ENCODE data around the gene PAK3. TPM values are rescaled to one million over a fixed set of nuclear protein-coding genes. Genes with fewer than 3 reads are reported as not detected.

PAK3 gene
- polyA plus RNA-seq, 2 donors = 0.04 to 0.06 TPM

DNA sequence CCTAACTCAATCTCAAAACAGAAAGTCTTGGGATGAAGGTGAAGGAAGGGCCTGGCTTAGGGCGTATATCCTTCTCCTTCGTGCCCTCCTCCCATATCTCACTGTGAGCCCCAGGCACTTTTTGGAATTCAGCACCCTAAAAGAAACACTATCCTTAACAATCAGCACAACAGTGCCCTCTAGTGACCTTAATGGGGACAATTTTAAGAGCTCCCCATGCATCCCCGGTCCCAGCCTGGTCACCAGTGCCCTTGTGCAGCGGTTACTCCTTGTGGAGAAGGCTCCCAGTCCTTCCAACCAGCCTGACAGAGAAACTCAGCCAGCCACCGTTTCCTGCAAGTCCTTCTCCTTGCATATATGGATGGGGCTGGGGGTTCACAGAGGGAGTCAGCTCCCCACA, 4.2 kb downstream of the PAK3 start:
- Histone ChIP-seq H3K4me1 (ENCODE audit: control insufficient read depth in 2 of 2, insufficient read depth in 2 of 2, low read length in 1 of 2) (no peaks in the 10 kb centered on the region), H3K9me3 (ENCODE audit: control insufficient read depth in 2 of 2, insufficient read depth in 1 of 2, low read depth in 1 of 2, low read length in 1 of 2) (no peaks in the 10 kb centered on the region), H3K27ac (ENCODE audit: low read depth in 2 of 2, low read length in 1 of 2) (no peak overlapping the region), H3K27me3 (ENCODE audit: control insufficient read depth in 1 of 2, insufficient read depth in 2 of 2, low read length in 2 of 2) (no peaks in the 10 kb centered on the region), H3K36me3 (ENCODE audit: control insufficient read depth in 2 of 2, insufficient read depth in 2 of 2, low read length in 1 of 2) (no peaks in the 10 kb centered on the region), H3K4me3 (ENCODE audit: low read depth in 1 of 2, low read length in 2 of 2) (no peak overlapping the region)
- 24 to 25% methylated on average over 5 of the region's 5 CpGs for WGBS, 2 donors

DNA sequence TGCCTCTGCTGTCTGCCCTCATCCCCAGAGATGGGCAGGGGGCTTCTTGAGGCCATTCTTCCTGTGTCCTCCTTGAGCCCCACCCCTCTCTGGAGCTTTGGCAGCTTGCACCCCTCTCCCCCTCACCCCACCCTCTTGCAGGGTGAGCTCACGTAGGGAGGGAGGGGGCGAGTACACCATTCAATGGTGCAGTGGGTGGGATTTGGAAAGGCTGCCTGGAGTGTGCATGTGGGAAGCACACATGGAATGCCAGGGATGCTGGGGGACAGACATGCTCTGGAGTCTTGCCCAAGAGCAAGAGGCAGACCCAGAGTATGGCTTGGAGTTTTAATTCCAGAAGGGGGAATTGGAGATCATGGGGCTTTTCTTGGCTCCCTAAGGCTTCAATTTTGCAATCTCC, 5.6 kb downstream of the PAK3 start:
- Histone ChIP-seq H3K4me3 (ENCODE audit: low read depth in 1 of 2, low read length in 2 of 2) (no peak overlapping the region), H3K4me1 (ENCODE audit: control insufficient read depth in 2 of 2, insufficient read depth in 2 of 2, low read length in 1 of 2) (no peaks in the 10 kb centered on the region), H3K27me3 (ENCODE audit: control insufficient read depth in 1 of 2, insufficient read depth in 2 of 2, low read length in 2 of 2) (peaks cover 0 to 5% of the 10 kb centered on the region in 2 donors), H3K27ac (ENCODE audit: low read depth in 2 of 2, low read length in 1 of 2) (no peak overlapping the region), H3K9me3 (ENCODE audit: control insufficient read depth in 2 of 2, insufficient read depth in 1 of 2, low read depth in 1 of 2, low read length in 1 of 2) (no peaks in the 10 kb centered on the region), H3K36me3 (ENCODE audit: control insufficient read depth in 2 of 2, insufficient read depth in 2 of 2, low read length in 1 of 2) (no peaks in the 10 kb centered on the region)
- WGBS, 2 donors = 33 to 54% methylated on average over 2 of the region's 2 CpGs

DNA sequence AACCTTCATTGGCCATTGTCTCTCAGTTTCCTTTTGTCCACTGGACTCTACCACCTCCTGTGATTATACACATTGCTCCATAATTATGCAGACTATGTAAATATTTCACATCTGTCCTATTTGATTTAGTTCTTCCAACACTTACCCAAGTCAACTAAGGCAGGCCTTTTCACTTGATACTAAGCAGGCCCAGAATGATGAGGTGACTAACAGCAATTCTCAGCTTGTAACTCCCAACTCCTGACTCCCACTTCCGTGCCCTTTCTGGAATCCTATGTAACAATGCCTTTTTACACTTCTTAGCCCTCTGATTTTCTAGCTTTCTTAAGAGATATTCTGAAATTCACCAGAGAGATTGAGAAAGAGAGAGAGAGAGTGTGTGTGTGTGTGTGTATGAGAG, 6.6 kb downstream of the PAK3 start:
- no peaks in the 10 kb centered on the region for H3K4me1 ChIP-seq (ENCODE audit: control insufficient read depth in 2 of 2, insufficient read depth in 2 of 2, low read length in 1 of 2)
- no peaks in the 10 kb centered on the region for H3K36me3 ChIP-seq (ENCODE audit: control insufficient read depth in 2 of 2, insufficient read depth in 2 of 2, low read length in 1 of 2)
- WGBS, 2 donors = 60 to 81% methylated on average over 1 of the region's 1 CpG
- peaks cover 0 to 7% of the 10 kb centered on the region in 2 donors for H3K27me3 ChIP-seq (ENCODE audit: control insufficient read depth in 1 of 2, insufficient read depth in 2 of 2, low read length in 2 of 2)
- no peak overlapping the region for H3K27ac ChIP-seq (ENCODE audit: low read depth in 2 of 2, low read length in 1 of 2)
- no peak overlapping the region for H3K4me3 ChIP-seq (ENCODE audit: low read depth in 1 of 2, low read length in 2 of 2)
- no peaks in the 10 kb centered on the region for H3K9me3 ChIP-seq (ENCODE audit: control insufficient read depth in 2 of 2, insufficient read depth in 1 of 2, low read depth in 1 of 2, low read length in 1 of 2)

DNA sequence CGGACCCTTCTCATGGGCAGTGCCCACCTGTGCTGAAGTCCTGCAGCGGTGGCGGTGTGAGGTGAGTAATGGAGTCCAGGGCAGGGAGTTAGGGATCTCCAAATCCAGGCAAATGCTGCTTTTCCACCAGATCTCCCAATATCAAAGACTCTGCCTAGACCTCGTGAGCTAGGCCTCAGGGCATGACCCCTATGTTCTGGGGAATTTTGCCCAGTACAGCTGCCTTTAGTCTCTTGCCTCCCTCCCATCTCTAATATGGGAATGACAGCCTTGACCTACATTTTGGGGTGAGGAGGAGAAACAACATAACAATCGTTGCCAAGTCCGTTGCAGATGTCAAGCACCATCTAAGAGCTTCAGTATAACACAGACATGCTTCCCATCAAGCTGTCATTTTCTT, 7.3 kb downstream of the PAK3 start:
- no peaks in the 10 kb centered on the region for H3K4me1 ChIP-seq (ENCODE audit: control insufficient read depth in 2 of 2, insufficient read depth in 2 of 2, low read length in 1 of 2)
- no peaks in the 10 kb centered on the region for H3K9me3 ChIP-seq (ENCODE audit: control insufficient read depth in 2 of 2, insufficient read depth in 1 of 2, low read depth in 1 of 2, low read length in 1 of 2)
- H3K27ac ChIP-seq (ENCODE audit: low read depth in 2 of 2, low read length in 1 of 2) = no peak overlapping the region
- H3K27me3 ChIP-seq (ENCODE audit: control insufficient read depth in 1 of 2, insufficient read depth in 2 of 2, low read length in 2 of 2) = peaks cover 0 to 7% of the 10 kb centered on the region in 2 donors
- H3K36me3 ChIP-seq (ENCODE audit: control insufficient read depth in 2 of 2, insufficient read depth in 2 of 2, low read length in 1 of 2) = no peaks in the 10 kb centered on the region
- 74 to 86% methylated on average over 6 of the region's 6 CpGs for WGBS, 2 donors
- H3K4me3 ChIP-seq (ENCODE audit: low read depth in 1 of 2, low read length in 2 of 2) = no peak overlapping the region

DNA sequence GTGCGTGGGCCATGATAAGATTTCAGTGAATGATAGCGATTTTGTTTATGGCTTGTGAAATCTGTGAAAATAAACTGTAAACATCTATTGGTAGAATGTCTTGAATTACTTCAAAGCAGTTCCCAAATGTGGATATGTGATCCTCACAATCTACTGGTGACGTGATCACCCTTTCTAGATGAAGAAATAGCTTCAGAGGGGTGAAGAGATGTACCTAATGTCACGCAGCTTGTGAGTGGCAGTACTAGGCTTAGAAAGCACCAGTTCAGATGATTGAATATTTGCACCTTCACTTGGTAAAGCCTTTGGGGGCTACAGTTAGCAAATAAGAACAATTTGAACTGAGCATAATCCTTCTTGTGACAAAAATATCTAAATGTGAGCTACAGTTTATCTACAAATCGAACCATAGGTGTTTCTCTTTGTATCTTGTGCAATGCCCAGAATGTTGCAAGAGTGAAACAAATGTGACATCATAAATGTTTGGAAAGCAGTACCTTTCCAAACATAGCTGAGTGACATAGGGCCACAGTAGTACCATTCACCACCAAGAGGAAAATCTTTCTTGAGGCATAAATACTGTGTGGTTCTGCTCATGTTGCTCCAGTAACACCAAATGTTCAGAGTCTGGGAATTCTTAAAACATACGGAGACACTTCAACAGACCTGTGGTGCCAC, 14.2 kb downstream of the PAK3 start:
- 80 to 89% methylated on average over 6 of the region's 6 CpGs for WGBS, 2 donors
- Histone ChIP-seq H3K4me3 (ENCODE audit: low read depth in 1 of 2, low read length in 2 of 2) (no peak overlapping the region), H3K4me1 (ENCODE audit: control insufficient read depth in 2 of 2, insufficient read depth in 2 of 2, low read length in 1 of 2) (no peaks in the 10 kb centered on the region), H3K9me3 (ENCODE audit: control insufficient read depth in 2 of 2, insufficient read depth in 1 of 2, low read depth in 1 of 2, low read length in 1 of 2) (no peaks in the 10 kb centered on the region), H3K36me3 (ENCODE audit: control insufficient read depth in 2 of 2, insufficient read depth in 2 of 2, low read length in 1 of 2) (no peaks in the 10 kb centered on the region), H3K27me3 (ENCODE audit: control insufficient read depth in 1 of 2, insufficient read depth in 2 of 2, low read length in 2 of 2) (peaks cover 0 to 11% of the 10 kb centered on the region in 2 donors), H3K27ac (ENCODE audit: low read depth in 2 of 2, low read length in 1 of 2) (no peak overlapping the region)

DNA sequence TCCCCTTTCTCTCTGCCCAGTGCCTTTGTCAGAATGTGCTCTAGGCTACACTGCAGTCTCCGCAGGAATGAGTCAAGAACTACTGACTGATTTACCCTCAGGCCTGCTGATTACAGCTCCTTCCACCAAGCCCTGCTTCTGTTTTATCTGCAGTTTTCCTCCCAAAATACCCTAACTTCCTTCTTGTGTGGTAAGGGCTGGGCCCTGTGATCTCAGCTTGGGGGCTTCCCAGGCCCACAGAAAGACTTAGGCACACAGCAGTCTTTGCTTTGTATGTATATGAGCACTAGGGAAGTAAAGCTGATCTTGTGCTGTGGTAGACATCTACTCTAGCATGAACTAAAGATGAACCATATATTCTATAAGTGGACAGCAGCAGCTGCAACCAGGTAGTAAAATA, 18.8 kb downstream of the PAK3 start:
- Histone ChIP-seq H3K4me1 (ENCODE audit: control insufficient read depth in 2 of 2, insufficient read depth in 2 of 2, low read length in 1 of 2) (no peaks in the 10 kb centered on the region), H3K9me3 (ENCODE audit: control insufficient read depth in 2 of 2, insufficient read depth in 1 of 2, low read depth in 1 of 2, low read length in 1 of 2) (no peaks in the 10 kb centered on the region), H3K4me3 (ENCODE audit: low read depth in 1 of 2, low read length in 2 of 2) (no peak overlapping the region), H3K27me3 (ENCODE audit: control insufficient read depth in 1 of 2, insufficient read depth in 2 of 2, low read length in 2 of 2) (peaks cover 0 to 3% of the 10 kb centered on the region in 2 donors), H3K36me3 (ENCODE audit: control insufficient read depth in 2 of 2, insufficient read depth in 2 of 2, low read length in 1 of 2) (no peaks in the 10 kb centered on the region), H3K27ac (ENCODE audit: low read depth in 2 of 2, low read length in 1 of 2) (no peak overlapping the region)
- WGBS, 2 donors = 60 to 86% methylated on average over 1 of the region's 1 CpG

DNA sequence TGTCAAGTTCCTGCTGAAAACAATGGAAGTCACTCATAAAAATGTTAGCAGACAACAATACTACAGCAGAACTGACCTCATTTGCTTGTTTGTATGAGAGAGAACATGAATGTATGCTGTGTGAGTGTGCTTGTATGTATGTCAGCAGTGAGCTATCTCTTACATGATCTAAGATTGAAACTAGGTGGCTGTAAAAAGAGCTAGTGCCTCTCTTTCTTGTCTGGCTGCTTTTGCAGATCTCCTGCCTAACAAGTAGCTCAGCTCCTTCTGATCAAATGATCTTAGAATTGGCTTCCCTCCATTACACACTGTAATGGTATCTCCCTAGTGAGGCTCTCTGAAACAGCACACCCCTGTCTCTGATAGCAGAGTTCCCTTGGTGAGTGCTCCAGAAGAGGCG, 20.7 kb downstream of the PAK3 start:
- no peak overlapping the region for H3K4me3 ChIP-seq (ENCODE audit: low read depth in 1 of 2, low read length in 2 of 2)
- H3K27ac ChIP-seq (ENCODE audit: low read depth in 2 of 2, low read length in 1 of 2) = no peak overlapping the region
- peaks cover 0 to 3% of the 10 kb centered on the region in 2 donors for H3K27me3 ChIP-seq (ENCODE audit: control insufficient read depth in 1 of 2, insufficient read depth in 2 of 2, low read length in 2 of 2)
- H3K36me3 ChIP-seq (ENCODE audit: control insufficient read depth in 2 of 2, insufficient read depth in 2 of 2, low read length in 1 of 2) = no peaks in the 10 kb centered on the region
- H3K9me3 ChIP-seq (ENCODE audit: control insufficient read depth in 2 of 2, insufficient read depth in 1 of 2, low read depth in 1 of 2, low read length in 1 of 2) = no peaks in the 10 kb centered on the region
- no peaks in the 10 kb centered on the region for H3K4me1 ChIP-seq (ENCODE audit: control insufficient read depth in 2 of 2, insufficient read depth in 2 of 2, low read length in 1 of 2)
- WGBS, 2 donors = 66 to 96% methylated on average over 1 of the region's 1 CpG

DNA sequence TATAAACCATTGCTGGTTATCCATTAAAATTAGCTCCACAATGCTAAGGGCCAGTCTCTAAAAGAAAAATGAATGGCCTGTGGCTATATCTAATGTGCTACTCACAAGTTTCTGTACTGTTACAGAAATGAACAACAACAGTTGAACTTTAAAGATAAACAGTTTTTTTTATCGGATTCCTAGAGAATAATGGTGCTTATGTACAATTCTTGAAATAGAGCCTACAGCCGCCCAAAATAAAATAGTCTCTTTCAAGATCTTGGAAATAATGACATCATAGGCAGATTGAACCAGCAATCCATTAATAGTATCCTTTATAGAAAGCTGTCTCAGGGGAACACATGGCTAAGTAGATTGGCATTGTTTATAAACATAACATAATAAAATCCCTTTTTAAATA, 23.4 kb downstream of the PAK3 start:
- Histone ChIP-seq H3K36me3 (ENCODE audit: control insufficient read depth in 2 of 2, insufficient read depth in 2 of 2, low read length in 1 of 2) (no peaks in the 10 kb centered on the region), H3K9me3 (ENCODE audit: control insufficient read depth in 2 of 2, insufficient read depth in 1 of 2, low read depth in 1 of 2, low read length in 1 of 2) (no peaks in the 10 kb centered on the region), H3K4me3 (ENCODE audit: low read depth in 1 of 2, low read length in 2 of 2) (no peak overlapping the region), H3K27ac (ENCODE audit: low read depth in 2 of 2, low read length in 1 of 2) (no peak overlapping the region), H3K4me1 (ENCODE audit: control insufficient read depth in 2 of 2, insufficient read depth in 2 of 2, low read length in 1 of 2) (no peaks in the 10 kb centered on the region), H3K27me3 (ENCODE audit: control insufficient read depth in 1 of 2, insufficient read depth in 2 of 2, low read length in 2 of 2) (peaks cover 0 to 3% of the 10 kb centered on the region in 2 donors)
- 56 to 66% methylated on average over 2 of the region's 2 CpGs for WGBS, 2 donors

DNA sequence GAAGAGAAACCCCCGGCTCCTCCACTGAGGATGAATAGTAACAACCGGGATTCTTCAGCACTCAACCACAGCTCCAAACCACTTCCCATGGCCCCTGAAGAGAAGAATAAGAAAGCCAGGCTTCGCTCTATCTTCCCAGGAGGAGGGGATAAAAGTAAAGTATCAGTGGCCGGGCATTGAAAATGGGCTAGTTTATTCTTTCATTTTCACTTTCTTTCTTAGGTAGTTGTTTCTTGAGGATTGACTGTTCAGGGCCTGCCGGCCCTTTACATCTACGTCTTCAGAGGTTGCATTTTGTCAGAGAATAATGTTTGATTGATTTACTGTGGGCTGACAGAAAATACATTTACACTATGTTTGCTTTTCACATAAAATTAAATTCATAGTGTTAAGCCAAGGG, 27.1 kb downstream of the PAK3 start:
- no peak overlapping the region for H3K27ac ChIP-seq (ENCODE audit: low read depth in 2 of 2, low read length in 1 of 2)
- H3K27me3 ChIP-seq (ENCODE audit: control insufficient read depth in 1 of 2, insufficient read depth in 2 of 2, low read length in 2 of 2) = peaks cover 0 to 3% of the 10 kb centered on the region in 2 donors
- WGBS, 2 donors = 67 to 73% methylated on average over 6 of the region's 6 CpGs
- H3K36me3 ChIP-seq (ENCODE audit: control insufficient read depth in 2 of 2, insufficient read depth in 2 of 2, low read length in 1 of 2) = no peaks in the 10 kb centered on the region
- H3K4me1 ChIP-seq (ENCODE audit: control insufficient read depth in 2 of 2, insufficient read depth in 2 of 2, low read length in 1 of 2) = no peaks in the 10 kb centered on the region
- H3K4me3 ChIP-seq (ENCODE audit: low read depth in 1 of 2, low read length in 2 of 2) = no peak overlapping the region
- no peaks in the 10 kb centered on the region for H3K9me3 ChIP-seq (ENCODE audit: control insufficient read depth in 2 of 2, insufficient read depth in 1 of 2, low read depth in 1 of 2, low read length in 1 of 2)

DNA sequence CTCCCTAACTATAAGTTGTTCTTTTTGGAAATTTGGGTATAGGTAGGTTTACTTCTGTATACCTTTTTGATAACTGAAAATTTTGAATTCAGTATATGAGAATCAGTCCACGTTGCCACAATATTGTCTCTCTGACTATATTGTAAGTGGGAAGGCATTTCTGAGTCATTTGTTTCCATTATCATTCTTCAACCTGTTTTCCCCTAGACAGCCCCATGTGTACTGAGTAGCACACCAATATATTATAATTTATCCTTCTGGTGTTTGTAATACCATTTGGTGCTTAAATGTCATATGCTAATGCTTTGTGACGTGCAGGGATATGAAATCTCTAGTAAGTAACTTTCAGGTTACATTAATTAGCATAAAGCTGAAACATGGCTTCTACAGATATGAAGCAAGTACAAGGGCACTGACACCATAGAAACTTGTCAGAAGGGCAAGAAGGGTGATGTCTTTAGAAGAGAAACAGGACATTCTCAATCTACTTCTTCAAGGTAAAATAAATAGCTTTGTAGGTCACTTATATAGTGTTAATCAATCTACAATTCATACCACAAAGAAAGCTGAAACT, 27.7 kb downstream of the PAK3 start:
- Histone ChIP-seq H3K27me3 (ENCODE audit: control insufficient read depth in 1 of 2, insufficient read depth in 2 of 2, low read length in 2 of 2) (peaks cover 0 to 3% of the 10 kb centered on the region in 2 donors), H3K9me3 (ENCODE audit: control insufficient read depth in 2 of 2, insufficient read depth in 1 of 2, low read depth in 1 of 2, low read length in 1 of 2) (no peaks in the 10 kb centered on the region), H3K4me1 (ENCODE audit: control insufficient read depth in 2 of 2, insufficient read depth in 2 of 2, low read length in 1 of 2) (no peaks in the 10 kb centered on the region), H3K27ac (ENCODE audit: low read depth in 2 of 2, low read length in 1 of 2) (no peak overlapping the region), H3K36me3 (ENCODE audit: control insufficient read depth in 2 of 2, insufficient read depth in 2 of 2, low read length in 1 of 2) (no peaks in the 10 kb centered on the region), H3K4me3 (ENCODE audit: low read depth in 1 of 2, low read length in 2 of 2) (no peak overlapping the region)
- WGBS, 2 donors = 76 to 78% methylated on average over 2 of the region's 2 CpGs
